Gastrocnemius medialis (tissue), 4 donors: ENCODE data around the gene APBB2.

Experiments used
- POLR2A ChIP-seq, 2 donors: fragments of 450-650 bp; IDR thresholded peaks; one replicate each; pipeline ENCODE4 v1.6.1; 2017; ENCODE audit warnings: antibody characterized with exemption in 2 of 2, mild to moderate bottlenecking in 2 of 2, moderate library complexity in 2 of 2
- TF ChIP-seq, protein P1 (sequence below), 5 experiments: fragments of 450-650 bp in 3 of 5; fragments of 200-600 bp in 2 of 5; sonication (generic) in 2 of 5; IDR thresholded peaks in 4 of 5; conservative IDR thresholded peaks in 1 of 5; 1 replicate in 4 of 5; 2 replicates in 1 of 5; pipeline ENCODE4 v1.5.1; 2016 to 2019; ENCODE audit warnings: antibody characterized with exemption in 5 of 5, mild to moderate bottlenecking in 3 of 5, moderate library complexity in 3 of 5

DNA sequence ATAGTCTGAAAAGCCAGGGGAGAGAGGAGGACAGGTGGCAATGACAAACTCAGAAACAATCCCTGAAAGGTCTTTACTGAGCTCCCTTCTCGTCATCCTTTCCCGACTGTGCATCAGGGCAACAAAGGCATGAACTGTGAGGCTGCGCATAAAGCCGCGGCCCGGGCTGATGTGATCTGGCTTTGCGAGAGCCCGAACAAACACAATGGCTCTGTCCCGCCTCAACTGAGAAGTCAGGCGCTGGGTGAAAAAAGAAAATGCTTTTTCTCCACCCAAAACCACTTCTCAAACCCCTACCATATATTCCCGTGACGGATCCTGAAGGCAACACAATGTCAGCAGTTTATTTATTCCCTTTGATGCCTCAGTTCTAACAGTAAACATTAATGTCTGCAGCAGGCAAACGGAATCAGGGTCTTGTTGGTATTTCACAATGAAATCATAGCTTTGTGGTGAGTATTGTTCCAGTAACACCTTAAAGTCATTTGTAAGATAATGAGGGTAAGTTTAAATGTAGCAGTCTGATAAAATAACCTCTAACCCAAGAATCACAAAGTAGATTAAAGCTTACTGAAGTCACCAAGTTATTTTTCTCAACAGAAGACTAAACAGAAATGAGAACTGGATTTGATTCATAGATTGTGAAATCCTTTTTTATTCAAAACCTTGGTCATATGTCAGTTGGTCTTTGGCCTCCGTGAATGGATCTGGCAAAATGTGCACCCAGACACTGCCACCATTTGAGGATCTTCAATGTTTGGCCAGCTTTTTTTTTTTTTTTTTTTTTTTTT is 67.4 kb downstream of the APBB2 start:
- TF ChIP-seq, protein P1, sequence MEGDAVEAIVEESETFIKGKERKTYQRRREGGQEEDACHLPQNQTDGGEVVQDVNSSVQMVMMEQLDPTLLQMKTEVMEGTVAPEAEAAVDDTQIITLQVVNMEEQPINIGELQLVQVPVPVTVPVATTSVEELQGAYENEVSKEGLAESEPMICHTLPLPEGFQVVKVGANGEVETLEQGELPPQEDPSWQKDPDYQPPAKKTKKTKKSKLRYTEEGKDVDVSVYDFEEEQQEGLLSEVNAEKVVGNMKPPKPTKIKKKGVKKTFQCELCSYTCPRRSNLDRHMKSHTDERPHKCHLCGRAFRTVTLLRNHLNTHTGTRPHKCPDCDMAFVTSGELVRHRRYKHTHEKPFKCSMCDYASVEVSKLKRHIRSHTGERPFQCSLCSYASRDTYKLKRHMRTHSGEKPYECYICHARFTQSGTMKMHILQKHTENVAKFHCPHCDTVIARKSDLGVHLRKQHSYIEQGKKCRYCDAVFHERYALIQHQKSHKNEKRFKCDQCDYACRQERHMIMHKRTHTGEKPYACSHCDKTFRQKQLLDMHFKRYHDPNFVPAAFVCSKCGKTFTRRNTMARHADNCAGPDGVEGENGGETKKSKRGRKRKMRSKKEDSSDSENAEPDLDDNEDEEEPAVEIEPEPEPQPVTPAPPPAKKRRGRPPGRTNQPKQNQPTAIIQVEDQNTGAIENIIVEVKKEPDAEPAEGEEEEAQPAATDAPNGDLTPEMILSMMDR (IDR thresholded peaks at IDR 0.05 in 4 of 5, conservative IDR thresholded peaks at IDR 0.05 in 1 of 5), result no peak
- no peak for TF ChIP-seq POLR2A (IDR thresholded peaks at IDR 0.05)
